ENCODE measurements around the gene RABAC1. TPM values are rescaled to one million over a fixed set of nuclear protein-coding genes. Genes with fewer than 3 reads are reported as not detected.

The RABAC1 gene
- total RNA-seq, 1 donor from 2014 or later = 130 TPM

DNA sequence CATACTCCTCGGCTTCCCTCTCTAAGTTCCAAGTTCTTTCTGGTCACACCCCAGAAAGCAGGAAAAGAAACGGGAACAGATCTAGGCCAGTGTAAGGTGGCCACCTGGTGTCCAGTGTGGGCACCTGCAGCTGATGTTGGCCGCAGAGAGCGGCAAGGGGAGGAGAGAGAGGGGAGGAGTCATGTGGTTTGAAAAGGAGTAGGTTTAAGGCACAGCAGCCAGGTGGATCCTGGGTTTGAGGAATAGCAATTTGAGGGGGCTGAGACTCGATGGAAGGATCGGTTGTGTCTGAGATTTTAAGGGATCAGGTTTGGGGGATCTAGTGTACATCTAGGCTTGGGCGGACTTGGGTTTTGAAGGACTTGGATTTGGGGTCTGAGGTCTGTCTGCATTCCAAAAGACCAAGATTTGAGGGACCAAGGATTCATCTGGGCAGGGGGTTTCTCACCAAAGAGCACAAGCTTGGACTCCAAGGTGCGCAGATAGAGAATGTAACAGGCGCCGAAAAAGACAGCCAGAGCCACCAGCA is 1.2 kb downstream of the RABAC1 start:
- no peaks in the 10 kb centered on the region for H3K27me3 ChIP-seq (ENCODE audit: control insufficient read depth, insufficient read depth, low read length)
- peak; percentile 60 for DNase-seq (ENCODE audit: low read depth)
- TF ChIP-seq, protein P1, sequence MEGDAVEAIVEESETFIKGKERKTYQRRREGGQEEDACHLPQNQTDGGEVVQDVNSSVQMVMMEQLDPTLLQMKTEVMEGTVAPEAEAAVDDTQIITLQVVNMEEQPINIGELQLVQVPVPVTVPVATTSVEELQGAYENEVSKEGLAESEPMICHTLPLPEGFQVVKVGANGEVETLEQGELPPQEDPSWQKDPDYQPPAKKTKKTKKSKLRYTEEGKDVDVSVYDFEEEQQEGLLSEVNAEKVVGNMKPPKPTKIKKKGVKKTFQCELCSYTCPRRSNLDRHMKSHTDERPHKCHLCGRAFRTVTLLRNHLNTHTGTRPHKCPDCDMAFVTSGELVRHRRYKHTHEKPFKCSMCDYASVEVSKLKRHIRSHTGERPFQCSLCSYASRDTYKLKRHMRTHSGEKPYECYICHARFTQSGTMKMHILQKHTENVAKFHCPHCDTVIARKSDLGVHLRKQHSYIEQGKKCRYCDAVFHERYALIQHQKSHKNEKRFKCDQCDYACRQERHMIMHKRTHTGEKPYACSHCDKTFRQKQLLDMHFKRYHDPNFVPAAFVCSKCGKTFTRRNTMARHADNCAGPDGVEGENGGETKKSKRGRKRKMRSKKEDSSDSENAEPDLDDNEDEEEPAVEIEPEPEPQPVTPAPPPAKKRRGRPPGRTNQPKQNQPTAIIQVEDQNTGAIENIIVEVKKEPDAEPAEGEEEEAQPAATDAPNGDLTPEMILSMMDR (IDR thresholded peaks at IDR 0.05; ENCODE audit: insufficient read depth, low read length, poor library complexity, severe bottlenecking) = peak; percentile 92
- H3K4me3 ChIP-seq (ENCODE audit: low read depth, low read length) = peak overlapping the region; percentile 61
- H3K36me3 ChIP-seq (ENCODE audit: control insufficient read depth, insufficient read depth, low read length) = no peaks in the 10 kb centered on the region

GRCh38 chr19:41957161-41957837 is 1.8 kb downstream of the RABAC1 start:
- Histone ChIP-seq H3K4me3 (ENCODE audit: low read depth, low read length) (no peak overlapping the region), H3K36me3 (ENCODE audit: control insufficient read depth, insufficient read depth, low read length) (no peaks in the 10 kb centered on the region), H3K27me3 (ENCODE audit: control insufficient read depth, insufficient read depth, low read length) (no peaks in the 10 kb centered on the region)
- TF ChIP-seq, protein P1 (IDR thresholded peaks at IDR 0.05; ENCODE audit: insufficient read depth, low read length, poor library complexity, severe bottlenecking) = no peak
- no peak for DNase-seq (ENCODE audit: low read depth)

DNA sequence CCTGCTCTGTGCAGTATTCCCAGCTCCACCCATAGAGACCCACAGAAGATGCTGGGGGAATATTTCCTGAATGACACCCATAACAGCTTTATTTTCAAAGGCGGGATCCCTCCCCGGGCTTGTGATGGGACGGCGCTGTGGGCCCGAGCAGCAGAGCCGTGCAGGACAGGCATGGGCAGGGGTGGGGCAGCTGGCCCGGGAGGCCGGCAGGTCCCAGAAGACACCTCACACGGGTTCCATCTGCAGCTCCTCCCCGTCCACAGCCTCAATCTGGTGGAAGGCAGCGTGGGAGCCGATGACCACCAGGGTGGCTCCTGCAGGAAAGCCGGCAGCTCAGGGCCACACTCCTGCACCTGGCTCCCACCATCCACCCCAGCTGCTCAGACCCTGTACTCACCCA is 2.5 kb downstream of the RABAC1 start:
- Histone ChIP-seq H3K4me3 (ENCODE audit: low read depth, low read length) (no peak overlapping the region), H3K27me3 (ENCODE audit: control insufficient read depth, insufficient read depth, low read length) (no peaks in the 10 kb centered on the region), H3K36me3 (ENCODE audit: control insufficient read depth, insufficient read depth, low read length) (no peaks in the 10 kb centered on the region)
- TF ChIP-seq, protein P1 (IDR thresholded peaks at IDR 0.05; ENCODE audit: insufficient read depth, low read length, poor library complexity, severe bottlenecking) = no peak
- no peak for DNase-seq (ENCODE audit: low read depth)

GRCh38 chr19:41955521-41955920 is 3.6 kb downstream of the RABAC1 start:
- Histone ChIP-seq H3K27me3 (ENCODE audit: control insufficient read depth, insufficient read depth, low read length) (no peaks in the 10 kb centered on the region), H3K36me3 (ENCODE audit: control insufficient read depth, insufficient read depth, low read length) (no peaks in the 10 kb centered on the region), H3K4me3 (ENCODE audit: low read depth, low read length) (no peak overlapping the region)
- no peak for DNase-seq (ENCODE audit: low read depth)
- TF ChIP-seq, protein P1 (IDR thresholded peaks at IDR 0.05; ENCODE audit: insufficient read depth, low read length, poor library complexity, severe bottlenecking) = no peak

GRCh38 chr19:41951686-41952172 is 7.4 kb downstream of the RABAC1 start:
- H3K4me3 ChIP-seq (ENCODE audit: low read depth, low read length) = no peak overlapping the region
- DNase-seq (ENCODE audit: low read depth) = no peak
- TF ChIP-seq, protein P1 (IDR thresholded peaks at IDR 0.05; ENCODE audit: insufficient read depth, low read length, poor library complexity, severe bottlenecking) = peak; percentile 98
- no peaks in the 10 kb centered on the region for H3K27me3 ChIP-seq (ENCODE audit: control insufficient read depth, insufficient read depth, low read length)
- no peaks in the 10 kb centered on the region for H3K36me3 ChIP-seq (ENCODE audit: control insufficient read depth, insufficient read depth, low read length)

Data from kidney epithelial cell (primary cell).